ENCODE data around the gene ARID1A. TPM values are rescaled to one million over a fixed set of nuclear protein-coding genes. Genes with fewer than 3 reads are reported as not detected.

Gene ARID1A
- total and polyA plus RNA-seq, 2 of the 8 experiments (the other 6 are each of a cell fraction or from before 2014, with no cell fraction given), result 52.1 to 103 TPM

GRCh38 chr1:26814377-26814776 lies 118.6 kb downstream of the ARID1A start:
- H2AFZ ChIP-seq (ENCODE audit: low read length), result no peak overlapping the region
- no peak overlapping the region for H3K27ac ChIP-seq (ENCODE audit: low read depth, low read length)
- H2BK20ac ChIP-seq (ENCODE audit: low read length), result no peak overlapping the region
- no peak overlapping the region for H2AK5ac ChIP-seq (ENCODE audit: low read depth, low read length)
- no peak overlapping the region for H3K4me2 ChIP-seq (ENCODE audit: insufficient read depth in 1 of 2, low read depth in 2 of 2, low read length in 2 of 2)
- no peak for DNase-seq (ENCODE audit: low read depth in 1 of 2, low spot score in 2 of 2)
- no peak overlapping the region for H2BK120ac ChIP-seq (replicated peaks; ENCODE audit: low read depth, low read length)
- H3K9ac ChIP-seq (replicated peaks in 1 of 4; ENCODE audit: extremely low read depth in 1 of 4, low read depth in 3 of 4, low read length in 3 of 4), result no peak overlapping the region
- H3K23me2 ChIP-seq (ENCODE audit: low read depth, low read length), result no peaks in the 10 kb centered on the region
- no peak overlapping the region for H3K4ac ChIP-seq (replicated peaks; ENCODE audit: insufficient read length, low read depth, low read length)
- no peaks in the 10 kb centered on the region for H3K79me2 ChIP-seq (ENCODE audit: control insufficient read depth in 1 of 2, insufficient read depth in 2 of 2, low read length in 2 of 2)
- H3K79me1 ChIP-seq (ENCODE audit: low read depth, low read length), result no peaks in the 10 kb centered on the region
- no peak overlapping the region for H3K23ac ChIP-seq (ENCODE audit: insufficient read length)
- no peak overlapping the region for H4K8ac ChIP-seq (ENCODE audit: extremely low read depth, insufficient read depth, low read length)
- no peak overlapping the region for H3K14ac ChIP-seq (ENCODE audit: insufficient read length)
- H2BK5ac ChIP-seq (ENCODE audit: low read depth, low read length), result no peak overlapping the region
- H3K36me3 ChIP-seq (ENCODE audit: control insufficient read depth in 2 of 4, insufficient read depth in 4 of 4, low read length in 3 of 4), result no peaks in the 10 kb centered on the region
- TF ChIP-seq, protein P1, sequence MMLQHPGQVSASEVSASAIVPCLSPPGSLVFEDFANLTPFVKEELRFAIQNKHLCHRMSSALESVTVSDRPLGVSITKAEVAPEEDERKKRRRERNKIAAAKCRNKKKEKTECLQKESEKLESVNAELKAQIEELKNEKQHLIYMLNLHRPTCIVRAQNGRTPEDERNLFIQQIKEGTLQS (IDR thresholded peaks at IDR 0.05; ENCODE audit: insufficient read depth, low read depth, low read length), result no peak
- TF ChIP-seq CEBPB (IDR thresholded peaks at IDR 0.05; ENCODE audit: low read depth, low read length), result no peak
- TF ChIP-seq PHF8 (conservative IDR thresholded peaks at IDR 0.05; ENCODE audit: low read depth, low read length), result no peak
- no peak for TF ChIP-seq GABPA (IDR thresholded peaks at IDR 0.05; ENCODE audit: borderline replicate concordance, insufficient read depth, low read length)
- no peak for TF ChIP-seq POLR2A (IDR thresholded peaks at IDR 0.05; ENCODE audit: control extremely low read depth in 1 of 2, low read depth in 2 of 2, low read length in 2 of 2)
- no peak for TF ChIP-seq SIX5 (IDR thresholded peaks at IDR 0.05; ENCODE audit: low read depth, low read length)
- no peak for TF ChIP-seq BRCA1 (IDR thresholded peaks at IDR 0.05; ENCODE audit: low read depth, low read length)
- no peak for TF ChIP-seq TEAD4 (IDR thresholded peaks at IDR 0.05; ENCODE audit: low read depth, low read length)
- no peak for TF ChIP-seq RNF2 (IDR thresholded peaks at IDR 0.05; ENCODE audit: borderline replicate concordance, low read depth, low read length, missing control alignments, poor library complexity, severe bottlenecking)
- no peak for TF ChIP-seq SIN3A (conservative IDR thresholded peaks at IDR 0.05 in 1 of 2, IDR thresholded peaks at IDR 0.05 in 1 of 2; ENCODE audit: low read depth in 1 of 2, low read length in 2 of 2)
- TF ChIP-seq BCL11A (IDR thresholded peaks at IDR 0.05; ENCODE audit: low read depth in 2 of 2, low read length in 2 of 2), result no peak
- TF ChIP-seq KDM5A (IDR thresholded peaks at IDR 0.05; ENCODE audit: low read length), result no peak
- no peak overlapping the region for H2BK15ac ChIP-seq (ENCODE audit: low read length)
- H3K4me3 ChIP-seq (ENCODE audit: extremely low read depth in 1 of 4, insufficient read depth in 2 of 4, low read depth in 3 of 4, low read length in 4 of 4), result no peak overlapping the region
- no peak overlapping the region for H3K18ac ChIP-seq (ENCODE audit: extremely low read depth, low read length)
- H3K27me3 ChIP-seq (replicated peaks in 1 of 4; ENCODE audit: control insufficient read depth in 3 of 4, extremely low read depth in 1 of 4, insufficient read depth in 3 of 4, low read length in 3 of 4), result no peaks in the 10 kb centered on the region
- no peaks in the 10 kb centered on the region for H3K4me1 ChIP-seq (replicated peaks in 1 of 4; ENCODE audit: control insufficient read depth in 3 of 4, insufficient read depth in 4 of 4, low read length in 3 of 4)
- H3K9me3 ChIP-seq (ENCODE audit: insufficient read depth in 2 of 2, low read depth in 1 of 2, low read length in 1 of 2), result peaks cover 2 to 8% of the 10 kb centered on the region in 2 experiments; a peak in 3 of 4 replicates
- POLR2A ChIA-PET (ENCODE audit: partially characterized antibody), result interaction anchor here (0.9 kb wide), 1 partner anchor 15 kb away, joined by 3 read pairs; no protein-coding TSS in a partner anchor
- H2BK12ac ChIP-seq (ENCODE audit: low read depth, low read length), result no peak overlapping the region
- H4K20me1 ChIP-seq (replicated peaks in 1 of 2; ENCODE audit: control insufficient read depth in 1 of 2, insufficient read depth in 2 of 2, low read length in 2 of 2), result no peaks in the 10 kb centered on the region
- WGBS, 2 experiments (ENCODE audit: extremely low coverage in 1 of 2, insufficient coverage in 1 of 2, insufficient read length in 1 of 2, insufficient replicate concordance in 2 of 2, low coverage in 1 of 2, low lambda C conversion rate in 2 of 2, missing lambda C conversion rate in 1 of 2), result 89% methylated on average over 1 of the region's 2 CpGs; no CpG with 5 or more reads in 1 of the 2 experiments
- CTCF ChIA-PET (ENCODE audit: partially characterized antibody), result interaction anchor here (0.7 to 0.9 kb wide), 2 partner anchors 72 to 281 kb away, joined by 3 to 4 read pairs; no protein-coding TSS in a partner anchor
- no peak overlapping the region for H4K91ac ChIP-seq (replicated peaks; ENCODE audit: insufficient read length, low read length)
- H3K56ac ChIP-seq (replicated peaks; ENCODE audit: insufficient read length, low read depth, low read length), result no peak overlapping the region
- no peak for FAIRE-seq
- no peak overlapping the region for H4K5ac ChIP-seq (ENCODE audit: insufficient read length, low read depth, low read length)

Data from H1 (cell line).